IPS-NIHi11 (cell line): Measurements from ENCODE around the gene ADARB2.
"Not testable (repeated sequence)": the region's sequence is repeated elsewhere in the genome, so short reads cannot be mapped to it uniquely, and the experiment has no call there.

Source experiments
- DNase-seq: peaks from one replicate; pipeline ENCODE4 v3.0.0; 2012; ENCODE audit warnings: mixed read lengths, low spot score

Gene ADARB2

GRCh38 chr10:1347962-1348772 lies 389.2 kb downstream of the ADARB2 start:
- no peak for DNase-seq

DNA sequence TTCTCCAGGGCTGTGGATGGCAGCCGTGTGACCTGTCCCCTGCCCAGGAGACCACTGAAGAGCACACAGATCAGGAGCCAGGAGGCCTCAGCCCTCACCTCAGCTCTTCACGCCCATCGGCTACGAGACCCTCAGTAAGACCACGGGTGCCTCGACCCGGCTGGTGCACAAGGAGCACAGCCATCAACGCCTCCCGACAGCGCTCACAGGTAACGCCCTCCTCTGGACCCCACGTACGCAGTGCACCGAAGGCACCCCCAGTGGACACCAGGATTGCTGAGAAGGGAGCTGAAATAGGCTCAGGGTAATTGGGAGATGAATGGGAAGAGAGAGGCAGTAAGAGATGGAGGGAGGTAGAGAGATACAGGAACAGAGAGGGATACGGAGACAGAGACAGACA lies 389.8 kb downstream of the ADARB2 start:
- DNase-seq = no peak

GRCh38 chr10:1346201-1346600 lies 391.1 kb downstream of the ADARB2 start:
- no peak for DNase-seq

GRCh38 chr10:1345368-1345767 lies 392.0 kb downstream of the ADARB2 start:
- DNase-seq = no peak

DNA sequence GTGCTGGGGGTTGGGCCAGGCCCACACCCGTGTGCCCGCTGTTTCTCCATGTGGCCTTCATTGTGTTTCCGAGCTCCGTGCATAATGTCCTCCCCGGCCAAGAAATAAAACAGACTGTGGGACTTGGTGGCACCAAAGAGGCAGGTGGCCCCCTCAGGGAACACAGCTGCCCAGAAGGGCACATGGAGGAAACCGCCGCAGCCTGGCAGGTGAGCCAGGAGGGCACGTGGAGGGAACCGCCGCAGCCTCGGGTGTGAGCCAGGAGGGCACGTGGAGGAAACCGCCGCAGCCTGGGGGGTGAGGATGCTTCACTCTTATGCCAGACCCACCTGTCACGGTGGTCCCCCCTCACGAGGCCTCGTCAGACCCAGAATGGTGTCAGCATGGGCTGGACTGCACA lies 392.5 kb downstream of the ADARB2 start:
- no peak for DNase-seq

DNA sequence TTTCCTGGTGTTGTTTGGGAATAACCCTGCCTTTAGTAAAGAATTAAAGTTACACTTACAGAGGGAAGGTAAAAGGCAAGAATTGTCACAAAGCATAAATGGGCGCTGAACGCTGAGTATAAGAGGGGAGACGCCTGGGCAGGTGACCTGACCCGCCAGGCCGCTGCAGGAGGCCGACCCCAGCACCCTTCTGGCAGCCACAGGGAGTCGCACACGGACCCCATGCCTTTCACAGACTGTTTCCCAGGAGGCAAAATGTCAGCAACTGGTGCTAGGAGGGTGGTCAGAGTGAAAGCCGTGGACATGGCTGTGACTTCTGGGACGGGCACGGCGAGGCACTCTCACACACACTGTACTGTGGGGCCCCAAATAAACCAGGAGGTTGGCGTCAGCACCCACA lies 392.9 kb downstream of the ADARB2 start:
- no peak for DNase-seq

DNA sequence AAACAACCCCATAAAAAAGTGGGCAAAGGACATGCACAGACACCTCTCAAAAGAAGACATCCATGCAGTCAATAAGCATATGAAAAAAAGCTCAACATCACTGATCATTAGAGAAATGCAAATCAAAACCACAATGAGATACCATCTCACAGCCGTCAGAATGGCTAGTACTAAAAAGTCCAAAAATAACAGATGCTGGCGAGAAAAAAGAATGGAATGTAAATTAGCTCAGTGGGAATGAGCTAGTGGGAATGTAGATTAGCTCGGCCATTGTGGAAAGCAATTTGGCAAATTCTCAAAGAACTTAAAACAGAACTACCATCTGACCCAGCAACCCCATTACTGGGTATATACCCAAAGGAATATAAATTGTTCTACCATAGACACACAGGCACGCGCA lies 394.1 kb downstream of the ADARB2 start:
- no peak for DNase-seq

- not testable (repeated sequence) for DNase-seq
Measured at GRCh38 chr10:1341052-1341451, 396.3 kb downstream of the ADARB2 start.

DNA sequence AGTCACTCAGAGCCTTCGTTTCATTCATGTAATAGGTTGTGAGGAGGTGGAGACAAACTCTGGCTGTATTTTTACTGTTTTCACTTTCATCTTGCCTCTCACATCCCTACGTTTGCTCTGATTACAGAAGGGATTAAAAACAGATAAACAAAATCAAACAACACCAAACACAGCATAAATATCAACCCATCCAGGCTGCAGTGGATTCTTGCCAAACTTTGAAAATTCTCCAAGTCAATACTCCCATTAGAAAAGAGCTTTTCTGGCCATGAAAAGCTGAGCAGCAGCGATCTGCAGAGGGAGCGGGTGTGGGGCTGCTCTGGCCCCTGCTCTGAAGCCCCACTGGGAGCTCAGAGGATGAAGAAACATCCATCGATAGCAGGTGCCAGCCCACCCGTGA lies 397.9 kb downstream of the ADARB2 start:
- no peak for DNase-seq

- DNase-seq = no peak
Measured at GRCh38 chr10:1335642-1336041, 401.7 kb downstream of the ADARB2 start.

DNA sequence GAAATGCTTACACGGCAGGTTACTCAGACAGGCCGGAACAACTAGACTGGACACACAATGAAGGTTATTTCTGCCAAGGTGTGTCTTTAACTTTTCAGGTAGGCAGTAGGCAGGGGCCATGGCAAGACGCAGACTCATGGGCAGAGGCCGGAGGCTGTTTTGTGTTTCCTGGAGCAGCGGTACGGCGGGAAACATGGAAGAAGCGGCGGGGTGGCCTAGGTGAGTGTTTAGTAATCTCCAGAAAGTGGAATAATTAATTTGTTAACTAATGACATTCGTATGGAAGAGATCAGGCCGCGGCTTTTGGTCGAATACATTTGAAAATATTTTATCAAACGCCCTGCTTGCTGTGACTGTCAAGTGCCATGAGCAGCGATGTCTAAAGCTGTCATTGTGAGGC lies 403.3 kb downstream of the ADARB2 start:
- no peak for DNase-seq

DNA sequence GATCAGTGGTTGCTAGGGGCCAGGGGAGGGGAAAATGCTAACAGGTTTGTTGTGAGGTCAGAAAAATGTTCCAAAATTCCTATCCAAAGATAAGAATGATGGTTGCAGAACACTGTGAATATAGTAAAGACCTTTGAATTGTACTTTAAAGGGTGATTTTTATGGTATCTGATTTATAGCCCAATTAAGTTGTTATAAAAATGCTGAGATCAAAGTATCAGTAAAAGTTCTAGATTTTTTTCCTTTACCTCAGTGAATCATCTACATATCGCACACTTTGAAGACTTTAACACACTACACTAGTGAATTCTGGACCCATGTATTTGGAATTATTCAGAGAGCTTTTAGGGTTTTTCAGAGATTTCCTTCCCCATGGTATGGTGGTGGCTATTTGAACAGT lies 405.8 kb downstream of the ADARB2 start:
- DNase-seq = no peak

- no peak for DNase-seq
Measured at GRCh38 chr10:1329622-1330021, 407.7 kb downstream of the ADARB2 start.

DNA sequence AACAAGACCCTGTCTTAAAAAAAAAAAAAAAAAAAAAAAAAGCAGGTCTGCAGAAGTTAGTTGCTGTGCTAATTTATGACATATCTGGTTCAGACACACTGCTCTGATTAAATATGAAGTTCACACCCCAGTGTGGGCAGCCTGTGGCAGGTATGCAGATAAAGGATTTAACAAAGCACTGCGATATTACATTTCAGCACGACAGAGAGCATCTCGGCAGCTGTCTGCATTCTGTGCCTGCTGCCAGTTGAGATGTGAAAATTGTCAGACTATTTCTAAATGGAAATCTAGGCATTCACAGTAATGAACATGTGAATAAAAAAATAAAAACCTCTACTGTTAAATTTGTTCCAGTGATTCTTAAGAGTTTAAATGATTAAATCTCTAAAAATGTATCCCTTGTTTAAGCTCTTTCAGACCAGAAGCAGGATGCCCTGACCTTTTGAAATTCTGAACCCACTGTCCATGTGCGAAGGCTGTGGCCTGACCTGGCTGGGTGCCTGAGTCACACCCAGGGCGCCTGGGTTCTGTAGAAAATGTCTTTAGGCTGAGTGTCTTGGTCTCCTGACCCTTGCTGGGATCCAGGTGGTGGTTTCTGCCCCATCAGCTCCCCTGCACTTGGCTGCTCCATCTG lies 408.2 kb downstream of the ADARB2 start:
- DNase-seq = no peak

GRCh38 chr10:1328161-1328823 lies 409.0 kb downstream of the ADARB2 start:
- DNase-seq = no peak

DNA sequence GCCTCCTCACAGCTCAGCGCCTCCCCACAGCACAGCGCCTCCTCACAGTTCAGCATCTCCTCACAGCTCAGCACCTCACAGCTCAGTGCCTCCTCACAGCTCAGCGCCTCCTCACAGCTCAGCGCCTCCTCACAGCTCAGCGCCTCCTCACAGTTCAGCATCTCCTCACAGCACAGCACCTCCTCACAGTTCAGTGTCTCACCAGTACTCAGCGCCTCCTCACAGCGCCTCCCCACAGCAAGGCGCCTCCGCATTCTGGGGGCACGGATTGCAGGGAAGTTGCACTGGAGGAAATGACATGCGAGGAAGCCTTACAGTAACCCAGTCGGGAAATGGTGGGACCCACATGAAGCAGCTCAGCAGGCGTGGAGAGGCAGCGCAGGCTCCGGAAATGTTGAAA lies 409.6 kb downstream of the ADARB2 start:
- DNase-seq = no peak

DNA sequence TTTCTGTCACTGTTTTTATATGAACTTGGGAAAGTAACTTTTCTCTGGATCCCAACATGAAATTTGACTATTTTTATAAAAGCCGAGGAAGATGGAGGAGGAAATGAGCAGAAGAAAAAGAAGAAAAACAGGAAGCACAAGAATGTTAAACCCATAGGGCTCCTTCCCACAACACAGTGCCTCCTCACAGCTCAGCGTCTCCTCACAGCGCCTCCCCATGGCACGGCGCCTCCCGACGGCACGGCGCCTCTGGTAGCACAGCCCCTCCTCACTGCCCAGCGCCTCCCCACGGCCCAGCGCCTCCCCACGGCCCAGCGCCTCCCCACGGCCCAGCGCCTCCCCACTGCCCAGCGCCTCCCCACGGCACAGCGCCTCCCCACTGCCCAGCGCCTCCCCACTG lies 410.8 kb downstream of the ADARB2 start:
- DNase-seq = peak; percentile 51

- DNase-seq = no peak
Measured at GRCh38 chr10:1324903-1325302, 412.4 kb downstream of the ADARB2 start.

DNA sequence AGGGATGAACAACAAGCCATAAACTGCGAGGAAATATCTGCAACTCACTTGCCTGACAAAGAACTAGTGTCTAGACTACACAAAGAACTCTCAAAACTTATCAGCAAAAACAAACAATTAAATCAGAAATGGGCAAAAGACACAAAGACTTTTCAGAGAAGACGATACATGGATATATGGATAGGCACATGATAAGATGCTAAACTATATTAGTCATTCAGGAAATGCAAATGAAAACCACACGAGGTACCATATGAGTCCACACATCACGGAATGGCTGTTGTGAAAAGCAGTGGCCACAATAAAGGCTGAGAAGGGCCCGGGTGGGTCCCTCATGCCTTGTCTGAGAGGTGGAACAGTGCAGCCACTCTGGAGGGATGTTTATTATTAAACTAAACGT lies 413.4 kb downstream of the ADARB2 start:
- DNase-seq = no peak

- DNase-seq = no peak
Measured at GRCh38 chr10:1320739-1321320, 416.5 kb downstream of the ADARB2 start.

DNA sequence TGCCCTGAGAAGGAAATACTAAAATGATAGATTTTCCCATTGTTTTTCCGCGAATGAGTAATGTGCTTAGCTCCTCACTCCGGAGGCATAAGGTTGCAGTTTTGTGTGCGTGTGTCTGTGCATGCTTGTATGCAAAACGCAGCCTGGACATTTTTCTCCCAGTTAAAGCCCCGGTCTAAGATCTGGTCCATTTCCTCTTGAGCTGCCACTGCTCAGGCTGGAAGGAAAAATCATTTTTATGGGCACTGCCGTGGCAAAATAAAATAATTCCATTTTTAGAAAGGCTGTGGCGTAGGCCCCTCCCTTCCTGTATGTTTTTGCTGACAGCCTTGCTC lies 420.5 kb downstream of the ADARB2 start:
- no peak for DNase-seq

GRCh38 chr10:1316121-1316808 lies 421.1 kb downstream of the ADARB2 start:
- DNase-seq = no peak
